Endodermal cell (in vitro differentiated cells): ENCODE measurements around the gene MRPS27. TPM values are rescaled to one million over a fixed set of nuclear protein-coding genes. Genes with fewer than 3 reads are reported as not detected.
"Not testable (repeated sequence)": the region's sequence is repeated elsewhere in the genome, so short reads cannot be mapped to it uniquely, and the experiment has no call there.

ENCODE experiments used
- DNase-seq: peaks from one replicate; pipeline ENCODE4 v3.0.0-alpha.2; 2017
- H3K27ac ChIP-seq: 2 replicates; pipeline ENCODE4 v1.5.1; 2013; ENCODE audit warnings: mild to moderate bottlenecking, low read depth, low read length, moderate library complexity
- H3K27me3 ChIP-seq: 2 replicates; pipeline ENCODE4 v1.6.1; 2013; ENCODE audit warnings: mild to moderate bottlenecking, low read length, moderate library complexity; ENCODE audit not compliant: insufficient read depth, control insufficient read depth, poor library complexity, severe bottlenecking
- H3K36me3 ChIP-seq: 2 replicates; pipeline ENCODE4 v1.7.0; 2013; ENCODE audit warnings: mild to moderate bottlenecking, low read length, moderate library complexity; ENCODE audit not compliant: control insufficient read depth, insufficient read depth
- H3K4me1 ChIP-seq: one replicate; pipeline ENCODE4 v1.7.0; 2013; ENCODE audit warnings: low read length; ENCODE audit not compliant: control insufficient read depth, insufficient read depth
- H3K4me3 ChIP-seq: 2 replicates; pipeline ENCODE4 v1.5.1; 2013; ENCODE audit warnings: mild to moderate bottlenecking, low read length, moderate library complexity
- H3K9ac ChIP-seq: 2 replicates; pipeline ENCODE4 v1.6.1; 2013; ENCODE audit warnings: mild to moderate bottlenecking, low read length, moderate library complexity; ENCODE audit not compliant: poor library complexity, severe bottlenecking; ENCODE audit errors: extremely low read depth
- H3K9me3 ChIP-seq: 2 replicates; pipeline ENCODE4 v1.6.1; 2013; ENCODE audit warnings: mild to moderate bottlenecking, low read length, moderate library complexity; ENCODE audit not compliant: control insufficient read depth
- H3K27ac Mint-ChIP-seq: 2 replicates; pipeline ENCODE4 v1.8.0; 2020; ENCODE audit warnings: mixed read lengths
- H3K27me3 Mint-ChIP-seq: 2 replicates; pipeline ENCODE4 v1.8.0; 2021; ENCODE audit warnings: mild to moderate bottlenecking, mixed read lengths; ENCODE audit not compliant: insufficient read depth
- H3K36me3 Mint-ChIP-seq: 2 replicates; pipeline ENCODE4 v1.8.0; 2020; ENCODE audit warnings: low read depth, mixed read lengths
- H3K4me1 Mint-ChIP-seq: 2 replicates; pipeline ENCODE4 v1.8.0; 2020; ENCODE audit warnings: mixed read lengths
- H3K4me3 Mint-ChIP-seq: 2 replicates; pipeline ENCODE4 v1.8.0; 2020; ENCODE audit warnings: mild to moderate bottlenecking, moderate library complexity, mixed read lengths
- H3K9me3 Mint-ChIP-seq: 2 replicates; pipeline ENCODE4 v1.8.0; 2020; ENCODE audit warnings: mild to moderate bottlenecking, mixed read lengths
- CTCF ChIP-seq: fragments of 200-600 bp; sonication (generic); conservative IDR thresholded peaks from 2 replicates; pipeline ENCODE4 v1.5.0; 2021; ENCODE audit warnings: antibody characterized with exemption, mild to moderate bottlenecking
- WGBS, 2 experiments: methylation state at CpG; one replicate each; pipeline versions ENCODE4 v1.1.5 to v1.1.7; 2013; ENCODE audit warnings: missing lambda C conversion rate in 2 of 2, mixed read lengths in 1 of 2; ENCODE audit not compliant: insufficient coverage in 1 of 2, insufficient read length in 1 of 2; 5-methylcytosine and 5-hydroxymethylcytosine counted together
- total RNA-seq, 2 donors: library from RNA; stranded (reverse); fragmentation: NEBNext Ultra II Directional in 1 of 2; extraction: Animal tissue kit (Norgen Biotek cat#: 25700) in 1 of 2; gene quantifications; 2 replicates in 1 of 2; 3 replicates in 1 of 2; pipeline ENCODE4 v1.2.1, GENCODE V29; 2021

Gene MRPS27
- total RNA-seq, 2 donors from 2014 or later: 55.2 to 80.8 TPM

- Histone ChIP-seq H3K4me1 (peaks cover 18% of the 10 kb centered on the region), H3K27me3 (no peaks in the 10 kb centered on the region), H3K36me3 (peaks cover 37% of the 10 kb centered on the region), H3K9me3 (peaks cover 4% of the 10 kb centered on the region), H3K9ac (no peak overlapping the region), H3K4me3 (no peak overlapping the region), H3K27ac (no peak overlapping the region)
- Mint-ChIP-seq H3K27ac (no peak overlapping the region), H3K4me3 (no peak overlapping the region), H3K27me3 (no peaks in the 10 kb centered on the region), H3K9me3 (no peaks in the 10 kb centered on the region), H3K4me1 (peaks cover 26% of the 10 kb centered on the region), H3K36me3 (peaks cover 29% of the 10 kb centered on the region)
- WGBS, 2 experiments: 95 to 100% methylated on average over 2 to 5 of the region's 5 CpGs
- TF ChIP-seq CTCF: no peak
- DNase-seq: no peak
These were observed 21.3 kb downstream of the MRPS27 start for GRCh38 chr5:72298711-72299110.

GRCh38 chr5:72298136-72298535 lies 21.9 kb downstream of the MRPS27 start:
- H3K9ac ChIP-seq, H3K27ac Mint-ChIP-seq, H3K27me3 Mint-ChIP-seq, H3K4me3 Mint-ChIP-seq, DNase-seq, H3K9me3 ChIP-seq, H3K27ac ChIP-seq, H3K27me3 ChIP-seq, H3K4me3 ChIP-seq, H3K9me3 Mint-ChIP-seq: not testable (repeated sequence)
- Histone ChIP-seq H3K36me3 (peaks cover 34% of the 10 kb centered on the region), H3K4me1 (peaks cover 18% of the 10 kb centered on the region)
- 94% methylated on average over 3 of the region's 3 CpGs; no CpG with 5 or more reads in 1 of the 2 experiments for WGBS, 2 experiments
- peaks cover 26% of the 10 kb centered on the region for H3K4me1 Mint-ChIP-seq
- H3K36me3 Mint-ChIP-seq: peaks cover 35% of the 10 kb centered on the region

- Mint-ChIP-seq H3K27me3 (no peaks in the 10 kb centered on the region), H3K4me1 (peaks cover 9% of the 10 kb centered on the region), H3K27ac (no peak overlapping the region), H3K9me3 (no peaks in the 10 kb centered on the region), H3K36me3 (peaks cover 36% of the 10 kb centered on the region), H3K4me3 (no peak overlapping the region)
- Histone ChIP-seq H3K4me3 (no peak overlapping the region), H3K4me1 (peaks cover 7% of the 10 kb centered on the region), H3K27ac (no peak overlapping the region), H3K27me3 (no peaks in the 10 kb centered on the region), H3K9ac (no peak overlapping the region), H3K36me3 (peaks cover 36% of the 10 kb centered on the region), H3K9me3 (no peaks in the 10 kb centered on the region)
- WGBS, 2 experiments: 92 to 96% methylated on average over 2 of the region's 2 CpGs
- no peak for DNase-seq
- no peak for TF ChIP-seq CTCF
These were observed 23.8 kb downstream of the MRPS27 start for GRCh38 chr5:72296256-72296655.

- no peak overlapping the region for H3K4me3 Mint-ChIP-seq
- no peaks in the 10 kb centered on the region for H3K9me3 Mint-ChIP-seq
- Histone ChIP-seq H3K9ac (no peak overlapping the region), H3K27ac (no peak overlapping the region), H3K4me1 (no peaks in the 10 kb centered on the region), H3K36me3 (peaks cover 42% of the 10 kb centered on the region), H3K9me3 (no peaks in the 10 kb centered on the region), H3K4me3 (no peak overlapping the region), H3K27me3 (no peaks in the 10 kb centered on the region)
- no peak for TF ChIP-seq CTCF
- H3K27ac Mint-ChIP-seq: no peak overlapping the region
- H3K36me3 Mint-ChIP-seq: peaks cover 36% of the 10 kb centered on the region
- H3K27me3 Mint-ChIP-seq: no peaks in the 10 kb centered on the region
- WGBS, 2 experiments: 90 to 95% methylated on average over 2 to 4 of the region's 4 CpGs
- no peak for DNase-seq
- peaks cover 2% of the 10 kb centered on the region for H3K4me1 Mint-ChIP-seq
These were observed 24.5 kb downstream of the MRPS27 start for GRCh38 chr5:72295539-72295938.
